ENCODE data around the gene GPC6.
"Not testable (repeated sequence)": the region's sequence is repeated elsewhere in the genome, so short reads cannot be mapped to it uniquely, and the experiment has no call there.

GPC6 gene

DNA sequence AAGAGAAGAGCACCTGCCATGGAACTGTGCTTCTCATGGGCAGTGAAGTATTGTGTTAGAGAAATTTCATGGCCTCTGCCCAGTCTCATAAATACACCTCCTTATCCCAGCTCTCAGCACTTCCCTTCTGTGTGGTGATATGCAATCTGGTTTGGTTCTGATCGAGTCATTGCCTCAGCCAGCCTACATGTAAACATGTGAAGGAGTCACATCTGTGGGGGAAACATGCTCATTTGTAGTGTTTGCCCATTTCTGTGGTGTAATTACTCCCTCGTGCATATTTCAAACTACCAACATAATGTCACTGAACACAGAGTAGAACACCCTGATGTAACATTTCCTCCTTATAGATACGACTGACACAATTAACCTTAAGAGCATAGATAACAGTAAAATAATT is 1069.9 kb downstream of the GPC6 start:
- TF ChIP-seq, protein P1, sequence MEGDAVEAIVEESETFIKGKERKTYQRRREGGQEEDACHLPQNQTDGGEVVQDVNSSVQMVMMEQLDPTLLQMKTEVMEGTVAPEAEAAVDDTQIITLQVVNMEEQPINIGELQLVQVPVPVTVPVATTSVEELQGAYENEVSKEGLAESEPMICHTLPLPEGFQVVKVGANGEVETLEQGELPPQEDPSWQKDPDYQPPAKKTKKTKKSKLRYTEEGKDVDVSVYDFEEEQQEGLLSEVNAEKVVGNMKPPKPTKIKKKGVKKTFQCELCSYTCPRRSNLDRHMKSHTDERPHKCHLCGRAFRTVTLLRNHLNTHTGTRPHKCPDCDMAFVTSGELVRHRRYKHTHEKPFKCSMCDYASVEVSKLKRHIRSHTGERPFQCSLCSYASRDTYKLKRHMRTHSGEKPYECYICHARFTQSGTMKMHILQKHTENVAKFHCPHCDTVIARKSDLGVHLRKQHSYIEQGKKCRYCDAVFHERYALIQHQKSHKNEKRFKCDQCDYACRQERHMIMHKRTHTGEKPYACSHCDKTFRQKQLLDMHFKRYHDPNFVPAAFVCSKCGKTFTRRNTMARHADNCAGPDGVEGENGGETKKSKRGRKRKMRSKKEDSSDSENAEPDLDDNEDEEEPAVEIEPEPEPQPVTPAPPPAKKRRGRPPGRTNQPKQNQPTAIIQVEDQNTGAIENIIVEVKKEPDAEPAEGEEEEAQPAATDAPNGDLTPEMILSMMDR (conservative IDR thresholded peaks at IDR 0.05; ENCODE audit: low read depth, low read length), result no peak
- H3K4me3 ChIP-seq (ENCODE audit: low read depth, low read length), result no peak overlapping the region
- DNase-seq (ENCODE audit: low read depth), result no peak

GRCh38 chr13:94298346-94298745 is 1071.7 kb downstream of the GPC6 start:
- DNase-seq (ENCODE audit: low read depth), result no peak
- TF ChIP-seq, protein P1 (conservative IDR thresholded peaks at IDR 0.05; ENCODE audit: low read depth, low read length), result no peak
- H3K4me3 ChIP-seq (ENCODE audit: low read depth, low read length), result no peak overlapping the region

- no peak overlapping the region for H3K4me3 ChIP-seq (ENCODE audit: low read depth, low read length)
- TF ChIP-seq, protein P1 (conservative IDR thresholded peaks at IDR 0.05; ENCODE audit: low read depth, low read length), result no peak
- DNase-seq (ENCODE audit: low read depth), result no peak
Measured at GRCh38 chr13:94300401-94300800, 1073.8 kb downstream of the GPC6 start.

DNA sequence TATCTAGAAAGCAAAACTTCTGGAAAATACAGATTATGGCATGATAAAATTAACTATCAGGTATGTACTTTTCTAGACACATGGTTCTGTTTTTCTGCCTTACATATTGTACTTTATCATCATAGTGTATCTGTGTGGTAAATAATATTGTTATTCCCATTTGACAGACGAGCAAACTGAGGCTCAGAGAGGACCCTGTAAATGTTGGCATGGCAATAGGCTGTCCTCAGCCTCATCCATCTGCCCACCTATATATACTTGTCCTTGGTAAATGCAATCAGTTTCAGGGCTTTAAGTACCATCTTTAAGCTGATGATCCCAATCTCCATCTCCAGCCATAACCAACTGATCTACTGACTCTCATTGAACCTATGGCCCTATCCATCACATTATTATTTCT is 1074.9 kb downstream of the GPC6 start:
- TF ChIP-seq, protein P1 (conservative IDR thresholded peaks at IDR 0.05; ENCODE audit: low read depth, low read length), result no peak
- no peak for DNase-seq (ENCODE audit: low read depth)
- no peak overlapping the region for H3K4me3 ChIP-seq (ENCODE audit: low read depth, low read length)

DNA sequence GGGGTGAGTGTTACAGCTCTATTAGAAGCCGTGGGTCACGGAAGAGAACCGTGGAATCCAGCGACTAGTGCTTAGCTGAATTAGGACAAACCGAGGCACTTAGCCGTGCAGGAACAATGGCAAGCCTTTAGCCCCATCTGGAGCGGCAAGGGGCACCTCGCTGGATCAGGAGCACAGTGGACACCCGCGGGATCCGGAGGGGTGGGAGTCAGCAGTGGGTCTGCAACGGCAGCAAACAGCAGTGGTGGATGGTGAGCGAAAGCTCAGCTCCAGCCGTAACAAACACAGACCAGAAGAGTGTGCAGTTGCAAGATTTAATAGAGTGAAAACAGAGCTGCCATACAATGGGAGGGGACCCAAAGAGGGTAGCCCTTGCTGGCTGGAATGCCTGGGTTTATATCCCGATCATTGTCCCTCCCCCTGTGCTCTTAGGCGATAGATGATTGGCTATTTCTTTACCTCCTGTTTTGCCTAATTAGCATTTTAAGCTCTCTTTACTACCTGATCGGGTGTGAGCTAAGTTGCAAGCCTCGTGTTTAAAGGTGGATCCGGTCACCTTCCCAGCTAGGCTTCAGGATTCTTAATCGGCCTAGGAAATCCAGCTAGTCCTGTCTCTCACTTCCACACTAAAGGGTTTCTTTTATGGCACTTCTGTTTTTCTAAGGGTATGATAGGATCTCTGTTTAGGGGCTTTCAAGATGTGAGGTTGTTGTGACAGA is 1076.4 kb downstream of the GPC6 start:
- H3K4me3 ChIP-seq (ENCODE audit: low read depth, low read length); DNase-seq (ENCODE audit: low read depth): not testable (repeated sequence)

GRCh38 chr13:94303644-94304174 is 1077.1 kb downstream of the GPC6 start:
- TF ChIP-seq, protein P1 (conservative IDR thresholded peaks at IDR 0.05; ENCODE audit: low read depth, low read length), result no peak
- no peak for DNase-seq (ENCODE audit: low read depth)
- H3K4me3 ChIP-seq (ENCODE audit: low read depth, low read length), result no peak overlapping the region

GRCh38 chr13:94305033-94305432 is 1078.4 kb downstream of the GPC6 start:
- no peak for DNase-seq (ENCODE audit: low read depth)
- TF ChIP-seq, protein P1 (conservative IDR thresholded peaks at IDR 0.05; ENCODE audit: low read depth, low read length), result no peak
- no peak overlapping the region for H3K4me3 ChIP-seq (ENCODE audit: low read depth, low read length)

Data from choroid plexus epithelial cell (primary cell).